Thymus (tissue), 11 donors: Measurements from ENCODE around the gene ANKRD22. TPM values are rescaled to one million over a fixed set of nuclear protein-coding genes. Genes with fewer than 3 reads are reported as not detected.

Source experiments
- DNase-seq, 9 donors: peaks; one replicate each; pipeline ENCODE4 v3.0.0-alpha.2; 2013; ENCODE audit warnings: low spot score in 9 of 9, low read depth in 6 of 9, missing footprints in 1 of 9
- H3K27ac ChIP-seq, 2 donors: one replicate each; pipeline ENCODE4 v1.5.1; 2013; ENCODE audit warnings: control low read depth in 1 of 2, low read depth in 1 of 2, low read length in 1 of 2, mild to moderate bottlenecking in 1 of 2, moderate library complexity in 1 of 2
- H3K27me3 ChIP-seq, 2 donors: one replicate each; pipeline ENCODE4 v1.5.1; 2013; ENCODE audit warnings: low read length in 1 of 2; ENCODE audit not compliant: control insufficient read depth in 2 of 2, insufficient read depth in 1 of 2
- H3K36me3 ChIP-seq, 2 donors: one replicate each; pipeline ENCODE4 v1.5.1; 2013; ENCODE audit warnings: low read length in 1 of 2, mild to moderate bottlenecking in 1 of 2, moderate library complexity in 1 of 2; ENCODE audit not compliant: control insufficient read depth in 2 of 2, insufficient read depth in 2 of 2
- H3K4me1 ChIP-seq, 2 donors: one replicate each; pipeline ENCODE4 v1.5.1; 2013; ENCODE audit warnings: low read length in 2 of 2; ENCODE audit not compliant: control insufficient read depth in 2 of 2, insufficient read depth in 2 of 2
- H3K4me3 ChIP-seq, 2 donors: one replicate each; pipeline ENCODE4 v1.5.1; 2013; ENCODE audit warnings: low read length in 2 of 2, control low read depth in 1 of 2, mild to moderate bottlenecking in 1 of 2
- H3K9me3 ChIP-seq, 2 donors: one replicate each; pipeline ENCODE4 v1.5.1; 2013; ENCODE audit warnings: low read length in 1 of 2, mild to moderate bottlenecking in 1 of 2; ENCODE audit not compliant: control insufficient read depth in 2 of 2, insufficient read depth in 1 of 2
- WGBS: extraction: QIAGEN DNeasy Blood & Tissue Kit; methylation state at CpG from one replicate; pipeline ENCODE4 v1.1.7; 2013; 5-methylcytosine and 5-hydroxymethylcytosine counted together
- polyA plus RNA-seq: library from polyadenylated mRNA; stranded (reverse); fragments of 200-250 nt; gene quantifications from one replicate; pipeline ENCODE4 v1.2.3, GENCODE V29; 2013
- total RNA-seq: library from RNA; stranded (reverse); fragments of 120-200 nt; gene quantifications from one replicate; pipeline ENCODE4 v1.2.4, GENCODE V29; 2013
- donor health status: healthy.

ANKRD22 gene
- total and polyA plus RNA-seq, 2 donors = 11.6 to 15.5 TPM

- DNase-seq = peak in 7 of 9 donors; percentile 62 to 89 (median 68)
- no peaks in the 10 kb centered on the region for H3K27me3 ChIP-seq
- peaks cover 5 to 23% of the 10 kb centered on the region in 2 donors for H3K4me1 ChIP-seq
- peak overlapping the region; percentile 90 to 96 for H3K27ac ChIP-seq
- no peaks in the 10 kb centered on the region for H3K9me3 ChIP-seq
- H3K36me3 ChIP-seq = no peaks in the 10 kb centered on the region
- peak overlapping the region; percentile 57 to 87 for H3K4me3 ChIP-seq
- WGBS = under 1% methylated on average over 84 of the region's 84 CpGs
These were observed 28.8 kb upstream of the ANKRD22 start for GRCh38 chr10:88880282-88881076.

GRCh38 chr10:88879534-88880281 is 28.1 kb upstream of the ANKRD22 start, which contains the start of gene STAMBPL1:
STAMBPL1 (plus strand) TSS chr10:88880245; CDS start chr10:88901709, 21,464 bp downstream.
- Histone ChIP-seq H3K9me3 (no peaks in the 10 kb centered on the region), H3K4me3 (peak within 1 kb of the TSS; percentile 57 to 87), H3K27ac (peak within 1 kb of the TSS; percentile 90 to 96), H3K36me3 (no peaks in the 10 kb centered on the region), H3K4me1 (peaks cover 5 to 23% of the 10 kb centered on the region in 2 donors), H3K27me3 (no peaks in the 10 kb centered on the region)
- WGBS = 8% methylated on average over 26 of the region's 26 CpGs
- peak in 8 of 9 donors; percentile 55 to 92 (median 76) for DNase-seq

GRCh38 chr10:88877298-88877697 is 25.7 kb upstream of the ANKRD22 start:
- H3K4me1 ChIP-seq = peaks cover 5 to 23% of the 10 kb centered on the region in 2 donors
- WGBS = 97% methylated on average over 6 of the region's 6 CpGs

GRCh38 chr10:88875081-88875480 is 23.4 kb upstream of the ANKRD22 start:
- no peak overlapping the region for H3K27ac ChIP-seq
- H3K27me3 ChIP-seq = no peaks in the 10 kb centered on the region
- H3K4me1 ChIP-seq = peaks cover 5 to 18% of the 10 kb centered on the region in 2 donors
- H3K36me3 ChIP-seq = no peaks in the 10 kb centered on the region
- no peak for DNase-seq
- H3K9me3 ChIP-seq = no peaks in the 10 kb centered on the region
- no peak overlapping the region for H3K4me3 ChIP-seq

More at GRCh38 chr10:88877298-88877697, 25.7 kb upstream of the ANKRD22 start:
- no peak for DNase-seq
- Histone ChIP-seq H3K9me3 (no peaks in the 10 kb centered on the region), H3K4me3 (no peak overlapping the region), H3K27ac (no peak overlapping the region), H3K36me3 (no peaks in the 10 kb centered on the region), H3K27me3 (no peaks in the 10 kb centered on the region)

GRCh38 chr10:88874281-88874680 is 22.6 kb upstream of the ANKRD22 start:
- 94% methylated on average over 2 of the region's 2 CpGs for WGBS
- Histone ChIP-seq H3K27me3 (no peaks in the 10 kb centered on the region), H3K9me3 (no peaks in the 10 kb centered on the region), H3K4me1 (peaks cover 0 to 10% of the 10 kb centered on the region in 2 donors), H3K36me3 (no peaks in the 10 kb centered on the region), H3K27ac (no peak overlapping the region), H3K4me3 (no peak overlapping the region)
- DNase-seq = no peak

GRCh38 chr10:88873757-88874156 is 22.1 kb upstream of the ANKRD22 start:
- 80% methylated on average over 2 of the region's 2 CpGs for whole genome bisulfite sequencing
- Histone ChIP-seq H3K27ac (no peak overlapping the region), H3K4me1 (peaks cover 0 to 5% of the 10 kb centered on the region in 2 donors), H3K36me3 (no peaks in the 10 kb centered on the region), H3K4me3 (no peak overlapping the region), H3K27me3 (no peaks in the 10 kb centered on the region), H3K9me3 (no peaks in the 10 kb centered on the region)
- DNase-seq = no peak

GRCh38 chr10:88870089-88870488 is 18.4 kb upstream of the ANKRD22 start:
- no peaks in the 10 kb centered on the region for H3K4me1 ChIP-seq
- DNase-seq = no peak

GRCh38 chr10:88866454-88866853 is 14.8 kb upstream of the ANKRD22 start:
- Histone ChIP-seq H3K36me3 (no peaks in the 10 kb centered on the region), H3K27ac (no peak overlapping the region), H3K4me1 (no peaks in the 10 kb centered on the region), H3K9me3 (no peaks in the 10 kb centered on the region), H3K4me3 (no peak overlapping the region), H3K27me3 (no peaks in the 10 kb centered on the region)
- WGBS = 98% methylated on average over 2 of the region's 2 CpGs
- DNase-seq = no peak

More at GRCh38 chr10:88870089-88870488, 18.4 kb upstream of the ANKRD22 start:
- H3K27ac ChIP-seq = no peak overlapping the region
- no peaks in the 10 kb centered on the region for H3K27me3 ChIP-seq
- no peaks in the 10 kb centered on the region for H3K9me3 ChIP-seq
- H3K36me3 ChIP-seq = no peaks in the 10 kb centered on the region
- H3K4me3 ChIP-seq = no peak overlapping the region

- Histone ChIP-seq H3K27ac (no peak overlapping the region), H3K9me3 (no peaks in the 10 kb centered on the region), H3K4me1 (no peaks in the 10 kb centered on the region), H3K27me3 (no peaks in the 10 kb centered on the region), H3K36me3 (no peaks in the 10 kb centered on the region), H3K4me3 (no peak overlapping the region)
- DNase-seq = peak in 1 of 9 donors; percentile 37
- 92% methylated on average over 4 of the region's 4 CpGs for whole genome bisulfite sequencing
These were observed 13.7 kb upstream of the ANKRD22 start for GRCh38 chr10:88865281-88865876.
